WERI-Rb-1 (cell line): ENCODE results near the gene CDC42BPA.

Experiments used
- DNase-seq: peaks from one replicate; pipeline ENCODE4 v3.0.0-alpha.2; 2020
- H3K27ac ChIP-seq: fragments of 250-450 bp; sonication (Bioruptor Pico); 2 replicates; pipeline ENCODE4 v1.5.1; 2020; ENCODE audit warnings: mild to moderate bottlenecking, moderate library complexity
- H3K27me3 ChIP-seq: fragments of 250-450 bp; sonication (Bioruptor Pico); 2 replicates; pipeline ENCODE4 v1.5.1; 2021; ENCODE audit warnings: mild to moderate bottlenecking, low read depth, moderate library complexity; ENCODE audit not compliant: insufficient read depth, severe bottlenecking
- H3K36me3 ChIP-seq: fragments of 250-450 bp; sonication (Bioruptor Pico); 2 replicates; pipeline ENCODE4 v1.5.1; 2020; ENCODE audit warnings: mild to moderate bottlenecking, moderate library complexity
- H3K4me3 ChIP-seq: 2 replicates; pipeline ENCODE4 v1.5.1; 2011; ENCODE audit warnings: low read depth, mild to moderate bottlenecking, control low read depth, low read length
- H3K9me3 ChIP-seq: fragments of 250-450 bp; sonication (Bioruptor Pico); 2 replicates; pipeline ENCODE4 v1.5.1; 2021; ENCODE audit warnings: mild to moderate bottlenecking, moderate library complexity; ENCODE audit not compliant: severe bottlenecking
- CTCF ChIP-seq: IDR thresholded peaks from 2 replicates; pipeline ENCODE4 v1.5.1; 2011; ENCODE audit warnings: low read depth, mild to moderate bottlenecking, control low read depth, inconsistent platforms, low read length

The CDC42BPA gene

GRCh38 chr1:227273557-227273956 lies 44.7 kb downstream of the CDC42BPA start:
- Histone ChIP-seq H3K9me3 (no peaks in the 10 kb centered on the region), H3K27me3 (no peaks in the 10 kb centered on the region), H3K36me3 (no peaks in the 10 kb centered on the region), H3K27ac (no peak overlapping the region), H3K4me3 (no peak overlapping the region)
- no peak for TF ChIP-seq CTCF
- DNase-seq, result no peak

GRCh38 chr1:227272428-227272827 lies 45.9 kb downstream of the CDC42BPA start:
- DNase-seq, result no peak
- TF ChIP-seq CTCF, result no peak
- Histone ChIP-seq H3K4me3 (no peak overlapping the region), H3K27me3 (no peaks in the 10 kb centered on the region), H3K9me3 (no peaks in the 10 kb centered on the region), H3K27ac (no peak overlapping the region), H3K36me3 (no peaks in the 10 kb centered on the region)

GRCh38 chr1:227270554-227270953 lies 47.7 kb downstream of the CDC42BPA start:
- TF ChIP-seq CTCF, result no peak

GRCh38 chr1:227268943-227269342 lies 49.3 kb downstream of the CDC42BPA start:
- Histone ChIP-seq H3K27me3 (no peaks in the 10 kb centered on the region), H3K36me3 (no peaks in the 10 kb centered on the region), H3K27ac (no peak overlapping the region), H3K9me3 (no peaks in the 10 kb centered on the region), H3K4me3 (no peak overlapping the region)
- TF ChIP-seq CTCF, result no peak
- DNase-seq, result no peak

More at GRCh38 chr1:227270554-227270953, 47.7 kb downstream of the CDC42BPA start:
- no peak for DNase-seq
- Histone ChIP-seq H3K9me3 (no peaks in the 10 kb centered on the region), H3K36me3 (no peaks in the 10 kb centered on the region), H3K4me3 (no peak overlapping the region), H3K27ac (no peak overlapping the region), H3K27me3 (no peaks in the 10 kb centered on the region)

- no peak for DNase-seq
- Histone ChIP-seq H3K27me3 (no peaks in the 10 kb centered on the region), H3K4me3 (no peak overlapping the region), H3K36me3 (no peaks in the 10 kb centered on the region), H3K9me3 (no peaks in the 10 kb centered on the region), H3K27ac (no peak overlapping the region)
- TF ChIP-seq CTCF, result no peak
These were observed 52.4 kb downstream of the CDC42BPA start for GRCh38 chr1:227265891-227266290.

- H3K27me3 ChIP-seq, result no peaks in the 10 kb centered on the region
- no peak overlapping the region for H3K27ac ChIP-seq
- no peaks in the 10 kb centered on the region for H3K9me3 ChIP-seq
- no peak for TF ChIP-seq CTCF
- DNase-seq, result no peak
- no peak overlapping the region for H3K4me3 ChIP-seq
- no peaks in the 10 kb centered on the region for H3K36me3 ChIP-seq
These were observed 54.4 kb downstream of the CDC42BPA start for GRCh38 chr1:227263869-227264268.
